HG03159 (cell line): ENCODE results near the gene ATP9A.
"Not testable (repeated sequence)": the region's sequence is repeated elsewhere in the genome, so short reads cannot be mapped to it uniquely, and the experiment has no call there.

Experiments used
- ATAC-seq: cut with Tn5 transposase; IDR thresholded peaks from one replicate; pipeline ENCODE4 v1.9.1; 2021; ENCODE audit warnings: mild to moderate bottlenecking, moderate library complexity; ENCODE audit not compliant: unreplicated experiment

The ATP9A gene

DNA sequence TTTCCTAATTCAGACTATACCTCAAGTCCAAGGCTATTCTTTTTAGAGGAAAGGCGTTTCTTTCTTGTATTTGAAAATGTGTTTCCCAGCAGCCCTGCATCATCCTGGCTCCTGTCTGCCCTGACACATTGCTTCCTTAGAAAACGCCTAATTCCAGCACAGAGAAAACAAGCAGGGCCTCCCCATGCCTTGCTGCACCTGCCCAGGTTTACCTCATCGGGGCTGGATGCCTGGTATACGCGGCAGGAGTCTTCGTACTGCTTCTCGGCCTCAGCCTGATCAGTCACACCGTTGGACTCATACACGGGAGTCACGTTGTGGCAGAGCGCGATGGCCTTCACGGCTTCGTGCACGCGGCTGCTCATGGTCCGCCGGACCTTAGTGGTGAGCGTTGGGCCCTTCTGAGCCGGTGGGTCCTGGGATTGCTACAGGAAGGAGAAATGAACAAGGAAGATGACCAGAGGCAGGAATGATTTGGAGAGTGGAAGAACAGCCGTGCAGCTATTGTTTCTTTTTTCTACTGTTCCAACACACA lies 111.4 kb downstream of the ATP9A start:
- ATAC-seq: no peak

DNA sequence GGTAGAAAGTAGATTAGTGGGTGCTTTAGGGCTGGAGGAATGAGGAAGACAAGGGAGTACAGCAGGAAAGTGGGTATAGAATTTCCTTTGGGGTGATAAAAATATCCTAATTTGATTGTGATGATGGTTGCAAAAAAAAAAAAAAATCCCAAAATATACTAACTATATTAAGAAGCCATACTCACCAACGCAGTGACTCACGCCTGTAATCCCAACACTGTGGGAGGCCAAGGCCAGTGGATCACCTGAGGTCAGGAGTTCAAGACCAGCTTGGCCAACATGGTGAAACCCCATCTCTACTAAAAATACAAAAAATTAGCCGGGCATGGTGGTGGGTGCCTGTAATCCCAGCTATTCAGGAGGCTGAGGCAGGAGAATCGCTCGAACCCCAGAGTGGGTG lies 112.1 kb downstream of the ATP9A start:
- not testable (repeated sequence) for ATAC-seq

DNA sequence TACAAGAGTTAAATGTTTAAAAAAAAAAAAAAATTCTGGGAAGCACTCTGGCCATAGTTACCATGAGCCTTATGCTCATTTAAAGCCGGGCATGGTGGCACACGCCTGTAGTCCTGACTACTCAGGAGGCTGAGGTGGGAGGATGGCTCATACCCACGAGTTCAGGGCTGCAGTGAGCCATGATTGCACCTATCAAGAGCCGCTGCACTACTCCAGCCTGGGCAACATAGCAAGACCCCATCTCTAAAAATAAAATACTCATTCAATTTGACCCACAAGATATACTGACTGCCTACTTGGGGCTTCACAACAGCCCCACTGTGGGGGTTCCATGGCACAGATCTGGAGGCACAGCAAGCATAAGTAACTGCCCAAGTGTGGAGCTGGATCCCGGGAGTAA lies 113.7 kb downstream of the ATP9A start:
- no peak for ATAC-seq

DNA sequence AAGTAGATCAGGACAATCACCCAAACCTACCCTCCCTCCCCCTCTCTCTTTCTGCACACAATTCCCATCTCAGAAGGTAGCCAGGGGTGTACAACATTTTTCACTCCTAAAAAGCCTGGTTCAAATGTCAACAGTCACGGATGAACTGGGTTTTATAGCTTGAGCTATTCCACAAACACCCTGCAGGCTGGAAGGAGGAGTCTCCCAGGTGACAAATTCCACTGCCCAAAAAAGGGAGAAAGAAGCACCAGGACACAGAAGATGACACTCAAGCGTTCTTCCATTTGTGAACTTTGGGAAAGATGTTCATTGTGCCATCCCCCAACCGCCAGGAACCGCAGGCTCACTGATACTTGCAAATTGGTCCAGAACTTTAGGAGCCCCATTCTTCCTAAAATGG lies 114.1 kb downstream of the ATP9A start:
- ATAC-seq: no peak

- no peak for ATAC-seq
Observed at GRCh38 chr20:51653226-51653625, 115.0 kb downstream of the ATP9A start.

DNA sequence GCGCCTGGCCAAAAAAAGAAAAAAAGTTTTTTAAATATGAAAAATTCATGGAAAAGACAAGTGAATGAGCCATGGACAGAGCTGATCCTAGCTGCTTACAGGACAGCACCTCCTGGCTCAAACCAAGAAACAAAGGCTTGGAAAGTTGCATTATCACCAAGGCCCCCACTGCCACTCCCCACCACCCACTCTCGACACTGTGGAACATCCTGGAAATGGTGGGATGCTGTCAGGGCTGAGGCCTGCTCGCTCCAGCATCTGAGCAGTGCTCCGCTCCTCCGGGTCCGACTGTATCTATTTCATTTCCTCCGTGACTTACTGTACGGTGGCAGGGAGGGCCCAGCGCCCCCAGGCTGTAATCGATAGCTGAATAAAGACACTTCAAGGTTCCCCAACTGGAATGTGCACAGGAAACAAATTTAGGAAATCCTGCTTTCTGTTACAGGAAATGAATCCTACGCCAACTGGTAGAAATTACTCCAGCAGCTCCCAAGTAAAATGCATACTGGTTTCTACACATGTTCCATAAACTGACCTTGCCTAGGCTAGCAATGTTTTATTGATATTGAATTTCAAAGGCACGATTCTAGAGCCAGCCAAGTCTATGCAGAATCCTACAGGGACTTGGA lies 116.2 kb downstream of the ATP9A start:
- ATAC-seq: no peak

- no peak for ATAC-seq
Observed at GRCh38 chr20:51650685-51651134, 117.5 kb downstream of the ATP9A start.

DNA sequence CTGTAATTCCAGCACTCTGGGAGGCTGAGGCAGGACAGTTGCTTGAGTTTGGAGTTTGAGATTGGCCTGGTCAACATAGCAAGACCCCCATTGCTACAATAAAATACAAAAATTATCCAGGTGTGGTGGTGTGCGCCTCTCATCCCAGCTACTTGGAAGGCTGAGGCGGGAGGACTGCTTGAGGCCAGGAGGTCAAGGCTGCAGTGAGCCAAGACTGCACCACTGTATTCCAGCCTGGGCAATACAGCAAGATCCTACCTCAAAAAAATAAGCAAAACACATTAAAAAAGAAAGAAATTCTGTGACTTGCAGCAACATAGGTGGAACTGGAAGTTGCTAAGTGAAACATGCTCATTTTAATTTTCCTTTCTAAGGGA lies 119.6 kb downstream of the ATP9A start:
- no peak for ATAC-seq

GRCh38 chr20:51647674-51648570 lies 120.3 kb downstream of the ATP9A start:
- no peak for ATAC-seq

- ATAC-seq: not testable (repeated sequence)
Observed at GRCh38 chr20:51643810-51644209, 124.4 kb downstream of the ATP9A start.

DNA sequence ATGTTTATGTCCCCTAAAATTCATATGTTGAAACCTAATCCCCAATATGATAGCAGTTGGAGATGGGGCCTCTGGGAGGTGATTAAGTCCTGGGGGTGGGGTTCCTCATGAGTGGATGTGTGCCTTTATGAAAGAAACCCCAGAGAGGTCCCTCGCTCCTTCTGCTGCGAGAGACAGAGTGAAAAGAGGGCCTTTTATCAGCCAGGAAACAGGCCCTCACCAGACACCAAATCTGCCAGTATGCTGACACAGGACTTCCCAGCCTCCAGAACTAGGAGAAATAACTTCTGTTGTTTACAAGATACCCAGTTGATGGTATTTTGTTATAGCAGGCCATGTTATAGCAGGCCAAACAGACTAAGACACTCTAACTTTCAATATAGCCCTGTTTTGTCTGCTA lies 124.8 kb downstream of the ATP9A start:
- no peak for ATAC-seq

DNA sequence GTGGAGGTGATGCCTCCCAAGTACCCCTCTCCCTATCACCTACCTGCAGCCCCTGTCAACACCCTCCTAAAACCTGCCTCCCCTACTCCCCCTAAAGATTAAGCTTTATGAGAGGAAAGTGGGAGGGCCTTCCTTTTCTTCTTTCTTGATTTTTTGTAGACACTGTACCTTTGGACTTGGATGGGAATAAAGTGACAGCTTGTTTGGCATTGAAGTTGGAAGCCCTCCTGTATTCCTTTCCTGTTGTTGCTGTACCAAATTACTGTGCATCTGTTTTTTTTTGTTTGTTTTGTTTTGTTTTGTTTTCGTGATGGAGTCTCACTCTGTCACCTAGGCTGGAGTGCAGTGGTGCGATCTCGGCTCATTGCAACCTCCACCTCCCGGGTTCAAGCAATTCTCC lies 126.3 kb downstream of the ATP9A start:
- ATAC-seq: no peak

DNA sequence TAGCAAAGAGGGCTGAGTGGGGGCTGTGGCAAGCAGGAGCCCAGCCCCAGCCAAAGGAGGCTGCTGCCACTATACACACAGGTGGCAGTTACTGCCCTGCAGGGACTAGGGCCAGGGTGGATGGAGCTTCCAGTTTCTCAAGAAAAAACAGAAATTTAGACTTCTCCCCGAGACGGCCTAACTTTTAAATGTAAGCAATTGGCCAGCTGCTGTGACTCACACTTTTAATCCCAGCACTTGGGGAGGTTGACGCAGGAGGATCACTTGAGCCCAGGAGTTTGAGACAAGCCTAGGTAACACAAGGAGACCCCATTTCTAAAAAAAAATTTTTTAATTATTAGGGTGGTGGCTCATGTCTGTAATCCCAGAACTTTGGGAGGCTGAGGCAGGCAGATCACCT lies 127.4 kb downstream of the ATP9A start:
- ATAC-seq: no peak

- no peak for ATAC-seq
Observed at GRCh38 chr20:51639206-51639832, 128.9 kb downstream of the ATP9A start.

DNA sequence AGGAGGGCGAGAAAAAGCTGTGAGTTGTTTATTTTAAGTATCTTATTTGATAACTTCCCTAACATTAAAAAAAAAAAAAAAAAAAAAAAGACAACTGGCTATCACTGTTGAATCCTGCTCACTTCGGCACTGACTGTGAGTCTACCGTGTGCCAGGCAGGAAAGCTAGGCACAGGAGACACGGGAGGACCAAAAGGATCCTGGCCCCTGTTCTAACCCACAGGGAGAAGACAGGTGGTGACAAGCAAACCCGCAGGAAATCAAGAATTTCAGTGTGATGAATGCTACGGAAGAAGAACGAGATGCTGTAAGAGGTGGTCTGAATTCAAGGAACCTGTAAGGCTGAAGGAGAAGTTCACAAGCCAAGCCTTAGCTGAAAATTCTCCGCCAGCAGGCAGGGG lies 130.9 kb downstream of the ATP9A start:
- ATAC-seq: no peak

GRCh38 chr20:51636123-51636522 lies 132.1 kb downstream of the ATP9A start:
- ATAC-seq: no peak

GRCh38 chr20:51635680-51636079 lies 132.5 kb downstream of the ATP9A start:
- ATAC-seq: no peak

GRCh38 chr20:51634877-51635276 lies 133.3 kb downstream of the ATP9A start:
- ATAC-seq: no peak

DNA sequence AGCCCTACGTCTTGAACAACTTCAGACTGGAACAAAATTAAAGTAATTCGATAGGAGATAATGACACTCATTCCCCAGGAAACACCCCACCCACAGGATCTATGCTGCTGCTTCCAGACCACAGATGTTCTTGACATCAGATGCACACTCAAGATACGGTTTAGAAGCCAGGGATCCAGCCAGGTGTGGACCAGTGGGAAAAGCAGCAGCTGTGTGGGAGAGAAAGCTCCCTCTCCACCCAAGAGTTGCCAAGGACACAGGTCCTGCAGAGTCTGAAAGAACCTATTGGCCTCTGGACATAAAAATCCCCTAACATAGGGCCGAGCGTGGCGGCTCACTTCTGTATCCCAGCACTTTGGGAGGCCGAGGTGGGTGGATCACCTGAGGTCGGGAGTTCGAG lies 133.9 kb downstream of the ATP9A start:
- ATAC-seq: no peak

DNA sequence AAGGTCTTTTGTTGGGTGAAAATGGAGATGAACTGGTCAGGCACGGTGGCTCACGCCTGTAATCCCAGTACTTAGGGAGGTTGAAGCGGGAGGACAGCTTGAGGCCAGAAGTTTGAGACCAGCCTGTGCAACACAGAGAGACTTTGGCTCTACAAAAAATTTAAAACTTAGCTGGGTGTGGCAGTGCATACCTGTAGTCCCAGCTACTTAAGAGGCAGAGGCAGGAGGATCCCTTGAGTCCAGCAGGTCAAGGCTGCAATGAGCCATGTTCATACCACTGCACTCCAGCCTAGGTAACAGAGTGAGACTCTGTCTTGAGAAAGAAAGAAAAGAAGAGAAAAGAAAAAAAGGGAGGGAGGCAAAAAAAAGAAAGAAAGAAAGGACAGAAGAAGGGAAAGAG lies 134.8 kb downstream of the ATP9A start:
- no peak for ATAC-seq

DNA sequence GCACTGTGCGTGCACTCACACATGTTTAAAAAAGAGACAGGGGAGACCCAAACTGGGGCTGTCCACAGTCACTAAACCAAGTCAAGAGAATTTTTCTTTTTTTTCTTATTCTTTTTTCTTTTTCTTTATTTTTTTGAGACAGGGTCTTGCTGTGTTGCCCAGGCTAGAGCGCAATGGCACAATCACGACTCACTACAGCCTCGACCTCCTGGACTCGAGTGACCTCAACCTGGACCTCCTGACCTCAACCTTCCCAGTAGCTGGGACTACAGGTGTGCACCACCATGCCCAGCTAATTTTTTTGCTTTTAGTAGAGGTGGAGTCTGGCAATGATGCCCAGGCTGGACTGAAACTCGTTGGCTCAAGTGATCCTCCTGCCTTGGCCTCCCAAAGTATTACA lies 136.2 kb downstream of the ATP9A start:
- no peak for ATAC-seq
